Uterus (tissue), 2 donors: ENCODE data around the gene MTRF1.

Experiments used
- POLR2A ChIP-seq, 2 donors: fragments of 450-650 bp; IDR thresholded peaks; one replicate each; pipeline ENCODE4 v1.6.1; 2016; ENCODE audit warnings: antibody characterized with exemption in 2 of 2, mild to moderate bottlenecking in 1 of 2, moderate library complexity in 1 of 2
- TF ChIP-seq, protein P1 (sequence below), 4 experiments: fragments of 200-600 bp in 2 of 4; fragments of 450-650 bp in 2 of 4; sonication (generic) in 2 of 4; IDR thresholded peaks; one replicate each; pipeline ENCODE4 v1.5.1; 2016 to 2019; ENCODE audit warnings: antibody characterized with exemption in 4 of 4, mild to moderate bottlenecking in 2 of 4, moderate library complexity in 1 of 4

DNA sequence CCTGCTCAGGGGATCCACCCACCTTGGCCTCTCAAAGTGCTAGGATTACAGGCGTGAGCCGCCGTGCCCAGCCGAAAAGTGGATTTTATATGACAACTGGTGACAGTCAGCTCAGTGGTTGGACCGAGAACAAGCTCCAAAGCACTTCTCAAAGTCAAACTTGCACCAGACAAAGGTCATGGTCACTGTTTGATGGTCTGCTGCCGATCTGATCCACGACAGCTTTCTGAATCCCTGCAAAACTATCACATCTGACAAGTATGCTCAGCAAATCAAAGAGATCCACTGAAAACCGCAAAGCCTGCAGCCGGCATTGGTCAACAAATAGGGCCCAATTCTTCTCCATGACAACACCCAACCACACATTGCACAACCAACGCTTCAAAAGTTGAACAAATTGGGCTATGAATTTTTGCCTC is 26.1 kb upstream of the MTRF1 start:
- TF ChIP-seq, protein P1, sequence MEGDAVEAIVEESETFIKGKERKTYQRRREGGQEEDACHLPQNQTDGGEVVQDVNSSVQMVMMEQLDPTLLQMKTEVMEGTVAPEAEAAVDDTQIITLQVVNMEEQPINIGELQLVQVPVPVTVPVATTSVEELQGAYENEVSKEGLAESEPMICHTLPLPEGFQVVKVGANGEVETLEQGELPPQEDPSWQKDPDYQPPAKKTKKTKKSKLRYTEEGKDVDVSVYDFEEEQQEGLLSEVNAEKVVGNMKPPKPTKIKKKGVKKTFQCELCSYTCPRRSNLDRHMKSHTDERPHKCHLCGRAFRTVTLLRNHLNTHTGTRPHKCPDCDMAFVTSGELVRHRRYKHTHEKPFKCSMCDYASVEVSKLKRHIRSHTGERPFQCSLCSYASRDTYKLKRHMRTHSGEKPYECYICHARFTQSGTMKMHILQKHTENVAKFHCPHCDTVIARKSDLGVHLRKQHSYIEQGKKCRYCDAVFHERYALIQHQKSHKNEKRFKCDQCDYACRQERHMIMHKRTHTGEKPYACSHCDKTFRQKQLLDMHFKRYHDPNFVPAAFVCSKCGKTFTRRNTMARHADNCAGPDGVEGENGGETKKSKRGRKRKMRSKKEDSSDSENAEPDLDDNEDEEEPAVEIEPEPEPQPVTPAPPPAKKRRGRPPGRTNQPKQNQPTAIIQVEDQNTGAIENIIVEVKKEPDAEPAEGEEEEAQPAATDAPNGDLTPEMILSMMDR (IDR thresholded peaks at IDR 0.05), result no peak
- TF ChIP-seq POLR2A (IDR thresholded peaks at IDR 0.05), result no peak
